GM18951 (cell line): ENCODE results near the gene MAGI2.

ENCODE experiments used
- POLR2A ChIP-seq: IDR thresholded peaks from 4 replicates; pipeline ENCODE4 v1.6.1; 2011; ENCODE audit warnings: mild to moderate bottlenecking; ENCODE audit not compliant: insufficient read length, insufficient read depth; ENCODE audit errors: extremely low read depth
- in situ Hi-C: fragments of 300-500 bp; cut with MboI; formaldehyde crosslinking; loops from one replicate; pipeline ENCODE4 v1.12.0; 2022; ENCODE audit warnings: low sequenced_read_pairs, mixed read lengths, inconsistent platforms; ENCODE audit not compliant: unreplicated experiment

Gene MAGI2

DNA sequence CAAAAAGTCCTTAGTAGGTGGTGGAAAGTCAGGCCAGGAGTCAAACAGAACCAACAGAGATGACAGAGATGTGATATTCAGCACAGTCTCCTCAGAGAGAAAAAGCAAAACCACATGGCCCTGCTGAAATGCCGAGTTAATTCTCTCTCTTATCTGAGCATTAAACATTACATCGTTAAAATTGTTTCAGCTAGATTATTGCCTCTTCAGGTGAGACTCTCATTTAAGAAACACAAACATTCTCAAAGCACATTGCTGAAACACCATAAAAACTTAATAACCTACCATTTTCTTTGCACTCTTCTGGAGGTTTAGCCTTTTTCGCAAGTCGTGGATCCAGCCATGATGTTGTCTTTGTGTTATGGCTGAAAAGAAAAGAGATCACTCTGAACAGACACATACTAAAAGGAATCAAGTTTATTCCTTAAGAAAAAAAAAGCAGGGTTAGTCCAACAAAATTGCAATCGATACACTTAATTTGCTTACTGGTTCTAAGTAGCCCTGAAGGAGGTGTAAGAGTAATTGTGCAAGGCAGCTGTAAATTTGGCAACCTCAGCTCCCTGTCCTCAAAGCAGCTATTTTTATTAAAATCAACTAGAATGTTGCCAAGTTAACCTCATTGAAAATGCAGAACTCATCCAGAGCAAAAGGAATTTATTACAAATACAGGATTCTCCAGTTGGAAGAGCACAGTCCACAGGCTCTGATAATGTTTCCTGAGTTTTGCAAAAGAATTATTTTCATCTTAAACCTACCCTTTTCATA lies 963.8 kb downstream of the MAGI2 start:
- in situ Hi-C loops = no loop called here
- no peak for TF ChIP-seq POLR2A

DNA sequence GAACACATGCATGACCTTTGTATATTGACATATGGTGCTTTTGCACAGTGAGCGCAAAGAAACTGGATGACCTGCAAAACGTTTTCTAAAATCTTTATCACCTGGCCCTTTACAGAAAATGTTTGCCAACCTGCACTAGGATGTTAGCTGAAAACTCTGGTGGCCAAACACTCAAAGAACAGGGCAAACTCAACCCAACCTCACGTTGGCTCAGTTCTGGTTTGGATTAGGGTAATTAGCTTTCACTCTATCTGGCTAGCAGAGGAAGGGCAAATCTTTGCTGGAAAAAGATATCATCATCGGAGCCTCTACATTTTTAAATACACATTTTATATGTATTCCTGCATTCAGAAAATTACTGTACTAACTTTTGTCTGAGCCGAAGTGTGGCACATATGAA lies 966.0 kb downstream of the MAGI2 start:
- no peak for TF ChIP-seq POLR2A

GRCh38 chr7:78479348-78479747 lies 974.1 kb downstream of the MAGI2 start:
- in situ Hi-C loops = no loop called here
- no peak for TF ChIP-seq POLR2A

More for the DNA sequence above, 966.0 kb downstream of the MAGI2 start:
- in situ Hi-C loops = no loop called here

DNA sequence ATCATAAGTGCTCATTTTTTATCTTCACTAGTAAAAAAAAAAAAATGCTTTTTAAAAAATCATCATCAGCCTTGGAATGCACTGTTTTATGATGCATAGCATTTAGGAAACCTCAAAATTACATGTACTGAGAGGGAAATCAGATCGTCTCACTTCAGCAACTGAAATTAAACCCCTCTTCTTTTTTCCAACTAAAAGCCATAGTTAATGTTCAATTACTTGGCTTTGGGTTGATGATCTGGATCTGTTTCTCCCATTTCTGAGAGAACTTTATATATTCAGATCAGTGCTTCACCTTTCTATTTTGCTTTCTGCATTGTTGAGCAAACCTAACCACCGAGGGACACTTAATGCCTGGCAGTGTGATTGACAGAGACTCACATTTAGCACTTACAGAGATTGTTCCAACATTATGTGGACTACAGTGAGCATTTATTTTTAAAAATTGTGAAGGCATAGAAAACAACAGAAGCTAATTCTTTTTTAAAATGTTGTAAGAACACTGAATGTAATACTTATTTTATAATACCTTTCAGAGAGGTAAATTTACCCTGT lies 976.5 kb downstream of the MAGI2 start:
- in situ Hi-C loops = no loop called here
- no peak for TF ChIP-seq POLR2A

DNA sequence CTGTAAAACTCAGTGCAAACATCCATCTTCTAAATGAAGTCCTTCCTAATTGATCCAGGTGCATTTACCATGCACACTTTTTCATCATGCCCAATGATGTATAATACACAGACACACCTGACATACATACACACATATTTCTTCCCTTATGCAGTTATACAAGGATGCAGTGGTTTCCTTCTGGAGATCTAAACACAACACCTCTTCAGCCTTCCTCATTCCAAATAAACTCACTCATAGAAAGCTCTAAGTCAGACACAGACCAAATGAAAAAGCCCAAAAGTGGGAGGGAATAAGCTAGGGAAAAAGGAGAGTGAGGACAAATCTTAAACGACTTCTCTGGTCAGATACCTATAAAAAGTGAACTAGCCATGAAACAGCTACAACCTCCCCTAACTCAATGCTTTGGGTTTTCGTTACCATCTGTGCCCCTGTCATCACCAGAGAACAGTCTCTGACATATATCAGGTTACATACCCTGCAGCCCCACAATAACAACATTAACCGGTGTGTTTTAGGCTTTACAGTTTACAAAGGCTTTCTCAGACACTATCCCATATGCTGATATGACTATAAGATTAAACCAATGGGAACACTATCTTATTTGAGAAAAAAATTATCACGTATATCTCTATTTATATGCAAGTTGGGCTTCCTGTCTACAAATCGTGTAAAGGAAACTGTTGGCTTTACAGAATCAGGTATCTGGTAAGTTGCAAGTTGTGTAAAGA lies 979.7 kb downstream of the MAGI2 start:
- TF ChIP-seq POLR2A = no peak
- in situ Hi-C loops = no loop called here

DNA sequence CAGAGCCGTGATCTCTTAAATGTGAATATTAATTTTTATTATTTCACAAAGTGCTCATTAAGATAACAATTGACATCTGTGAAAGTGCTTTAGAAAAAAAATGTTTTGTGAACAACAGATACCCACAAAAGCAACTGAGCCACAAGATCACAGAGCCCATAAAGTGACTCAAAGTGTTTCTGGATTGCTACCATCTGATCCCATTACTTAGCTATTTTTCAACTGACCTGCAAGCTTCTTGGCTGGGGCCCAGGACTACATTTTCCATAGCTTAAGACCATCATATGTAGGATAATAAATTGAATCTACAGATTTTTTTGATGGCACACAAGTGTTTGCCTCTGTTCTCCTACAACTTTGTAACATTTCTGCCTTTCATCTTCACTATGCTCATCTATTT lies 980.4 kb downstream of the MAGI2 start:
- TF ChIP-seq POLR2A = no peak
- in situ Hi-C loops = no loop called here

GRCh38 chr7:78472519-78472918 lies 980.9 kb downstream of the MAGI2 start:
- TF ChIP-seq POLR2A = no peak
- in situ Hi-C loops = no loop called here

GRCh38 chr7:78465894-78466293 lies 987.6 kb downstream of the MAGI2 start:
- TF ChIP-seq POLR2A = no peak
- in situ Hi-C loops = no loop called here

GRCh38 chr7:78463039-78463438 lies 990.4 kb downstream of the MAGI2 start:
- no peak for TF ChIP-seq POLR2A
- in situ Hi-C loops = no loop called here

DNA sequence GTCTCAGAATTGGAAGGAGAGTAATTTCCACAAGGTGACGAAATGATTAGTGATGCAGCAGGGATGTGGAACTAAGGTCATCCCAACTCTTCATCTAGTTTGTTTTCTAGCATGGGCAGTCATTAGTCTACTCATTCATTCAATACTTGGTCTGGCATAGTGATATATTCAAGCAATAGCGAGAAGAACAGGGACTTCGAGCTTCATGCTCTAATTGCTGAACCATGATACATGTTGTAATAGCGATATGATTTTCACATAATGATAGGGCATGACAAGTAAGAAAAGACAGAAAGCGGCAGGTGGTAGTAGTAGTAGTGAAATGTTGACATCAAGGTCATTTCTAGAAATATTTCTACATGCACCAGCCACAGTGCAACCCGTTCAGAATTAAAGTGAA lies 1002.8 kb downstream of the MAGI2 start:
- TF ChIP-seq POLR2A = no peak
- in situ Hi-C loops = no loop called here

DNA sequence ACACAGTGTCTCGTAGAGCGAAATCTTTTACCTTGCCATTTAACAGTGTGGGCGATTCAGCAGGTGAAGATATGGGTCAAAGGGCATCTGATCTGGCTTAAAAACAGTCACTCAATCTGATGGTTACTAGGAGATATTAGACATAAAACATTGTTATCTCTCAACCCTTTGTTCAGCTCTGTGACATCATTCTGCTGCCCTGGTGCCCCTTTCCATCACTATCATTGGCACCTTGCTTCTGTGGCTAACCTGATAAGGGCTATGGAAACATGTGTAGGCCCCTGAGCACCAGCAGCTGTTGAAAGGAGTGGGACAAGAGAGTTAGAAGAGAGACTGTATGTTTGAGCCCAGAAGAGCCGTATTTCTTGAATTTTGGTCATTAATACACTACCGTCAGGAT lies 1004.6 kb downstream of the MAGI2 start:
- no peak for TF ChIP-seq POLR2A

DNA sequence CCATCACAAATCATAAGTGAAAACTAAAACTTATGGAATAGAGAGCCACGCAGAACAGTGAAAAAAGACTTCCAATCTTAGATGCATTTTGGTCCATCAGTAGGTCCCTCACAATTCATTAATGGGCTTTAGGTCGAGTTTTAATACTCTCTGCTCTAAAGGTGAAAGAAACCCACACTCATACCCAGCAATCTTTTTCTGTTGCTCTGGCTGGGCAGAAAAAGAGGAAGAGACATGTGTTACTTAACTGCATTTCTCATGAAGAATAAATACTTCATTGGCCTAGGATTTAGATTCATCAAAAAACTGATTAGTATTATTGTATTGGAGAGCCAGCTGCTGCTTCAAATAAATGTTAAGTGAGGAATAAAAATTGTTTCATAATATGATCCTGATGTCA lies 1009.2 kb downstream of the MAGI2 start:
- TF ChIP-seq POLR2A = no peak
- in situ Hi-C loops = no loop called here

More for the DNA sequence above, 1004.6 kb downstream of the MAGI2 start:
- in situ Hi-C loops = no loop called here

GRCh38 chr7:78443811-78444210 lies 1009.7 kb downstream of the MAGI2 start:
- in situ Hi-C loops = no loop called here
- no peak for TF ChIP-seq POLR2A

- in situ Hi-C loops = no loop called here
- TF ChIP-seq POLR2A = no peak
These were observed 1011.7 kb downstream of the MAGI2 start for GRCh38 chr7:78441737-78442136.

- in situ Hi-C loops = no loop called here
- TF ChIP-seq POLR2A = no peak
These were observed 1015.0 kb downstream of the MAGI2 start for GRCh38 chr7:78438433-78438832.
